Left kidney (tissue), 2 donors: Measurements from ENCODE around the gene THAP3. TPM values are rescaled to one million over a fixed set of nuclear protein-coding genes. Genes with fewer than 3 reads are reported as not detected.

Source experiments
- DNase-seq: peaks from one replicate; pipeline ENCODE4 v3.0.0-alpha.2; 2013
- polyA plus RNA-seq: library from polyadenylated mRNA; unstranded; fragments of 120-200 nt; gene quantifications from one replicate; pipeline ENCODE4 v1.2.1, GENCODE V29; 2013; ENCODE audit not compliant: insufficient read length

Gene THAP3
- polyA plus RNA-seq, 1 donor = 18.3 TPM

DNA sequence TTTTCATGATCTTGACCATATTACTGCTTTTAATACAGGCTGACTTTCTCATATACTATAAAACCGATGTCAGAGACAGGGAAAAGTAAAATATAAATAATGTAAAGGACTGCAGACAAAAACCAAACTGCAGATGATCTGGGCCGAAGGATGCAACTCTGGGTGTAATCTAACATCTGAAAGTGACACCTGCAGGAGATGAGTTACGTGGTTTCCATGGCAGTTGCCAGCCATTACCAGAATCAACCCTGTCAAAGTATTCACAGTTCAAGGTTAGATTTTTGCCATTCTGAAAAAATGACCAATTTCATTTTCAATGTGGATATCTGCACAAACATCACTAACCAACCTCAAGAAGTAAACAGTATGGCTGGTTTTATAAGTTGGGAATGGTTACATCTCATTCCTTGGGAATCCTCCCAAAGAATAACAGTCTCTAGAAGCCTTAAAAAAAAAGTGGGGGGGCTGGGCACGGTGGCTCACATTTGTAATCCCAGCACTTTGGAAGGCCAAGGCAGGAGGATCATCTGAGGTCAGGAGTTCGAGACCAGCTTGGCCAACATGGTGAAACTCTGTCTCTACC, 49.2 kb downstream of the THAP3 start:
- DNase-seq = no peak

DNA sequence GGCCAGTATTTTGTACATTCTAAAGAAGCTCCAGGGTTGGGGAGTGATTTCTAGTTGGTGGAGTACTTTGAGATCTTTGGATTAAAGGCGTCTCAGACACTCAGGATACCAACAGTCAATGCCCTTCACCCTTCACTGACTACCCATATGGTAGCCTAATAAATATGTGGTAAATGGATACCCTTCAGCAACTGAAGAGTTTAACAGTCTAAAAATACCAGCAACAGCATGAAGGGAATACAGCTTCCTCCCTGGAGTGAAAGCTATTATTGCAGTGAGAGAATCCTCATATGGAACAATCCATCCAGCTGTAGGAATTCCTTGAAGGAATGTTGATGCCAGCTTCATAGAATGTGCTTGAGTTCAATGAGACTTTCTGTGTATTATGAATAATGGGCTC, 50.1 kb downstream of the THAP3 start:
- DNase-seq = no peak

DNA sequence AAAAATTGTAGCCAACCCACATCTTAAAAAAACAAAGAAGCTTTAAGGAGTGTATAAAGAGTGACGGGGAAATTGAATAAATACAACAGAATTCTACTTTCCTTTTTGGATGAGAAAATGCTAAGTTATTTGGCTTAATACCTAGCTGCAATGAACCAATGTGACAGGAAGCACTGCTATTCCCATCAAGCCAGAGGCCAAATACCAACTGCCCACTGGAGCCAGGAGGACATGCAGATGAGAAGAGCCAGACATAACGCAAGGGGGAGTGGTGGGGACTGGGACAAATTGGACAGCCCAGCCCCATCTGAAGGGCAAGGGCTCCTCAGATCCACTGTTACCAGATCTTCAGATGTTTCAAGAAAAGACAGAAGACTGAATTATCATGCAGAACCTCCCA, 51.3 kb downstream of the THAP3 start:
- no peak for DNase-seq

Other genes with a start within 250 kb of the THAP3 start
- 28.1 TPM for gene ACOT7, start 231.1 kb upstream of the THAP3 start, polyA plus RNA-seq
- gene HES2, start 204.9 kb upstream of the THAP3 start, polyA plus RNA-seq = 0.78 TPM
- gene ESPN, start 200.1 kb upstream of the THAP3 start, polyA plus RNA-seq = 12.2 TPM
- gene TNFRSF25, start 158.7 kb upstream of the THAP3 start, polyA plus RNA-seq = 17.4 TPM
- gene PLEKHG5, start 133.2 kb upstream of the THAP3 start, polyA plus RNA-seq = 15.9 TPM
- 28.3 TPM for gene NOL9, start 70.4 kb upstream of the THAP3 start, polyA plus RNA-seq
- gene TAS1R1, start 69.6 kb upstream of the THAP3 start, polyA plus RNA-seq = not detected
- 33.7 TPM for gene ZBTB48, start 44.9 kb upstream of the THAP3 start, polyA plus RNA-seq
- 13.1 TPM for gene KLHL21, start 22.0 kb upstream of the THAP3 start, polyA plus RNA-seq
- 25.0 TPM for gene PHF13, start 11.1 kb upstream of the THAP3 start, polyA plus RNA-seq
- 83.3 TPM for gene DNAJC11, start 76.9 kb downstream of the THAP3 start, polyA plus RNA-seq
- 88.8 TPM for gene CAMTA1, start 160.6 kb downstream of the THAP3 start, polyA plus RNA-seq